CD14-positive monocyte (primary cell): Measurements from ENCODE around the gene NTNG1. TPM values are rescaled to one million over a fixed set of nuclear protein-coding genes. Genes with fewer than 3 reads are reported as not detected.

Source experiments
- DNase-seq, 3 donors: peaks; one replicate each; pipeline ENCODE4 v3.0.0-alpha.2; 2011 to 2022
- H2AFZ ChIP-seq: 2 replicates; pipeline ENCODE4 v1.6.0; 2012; ENCODE audit warnings: mild to moderate bottlenecking, low read depth, low read length, inconsistent platforms; ENCODE audit not compliant: insufficient read depth, poor library complexity, severe bottlenecking
- H3K27ac ChIP-seq, 2 donors: 1 replicate in 1 of 2; 2 replicates in 1 of 2; pipeline ENCODE4 v1.5.1; 2012 to 2013; ENCODE audit warnings: low read length in 2 of 2, control low read depth in 1 of 2, inconsistent platforms in 1 of 2, low read depth in 1 of 2, mild to moderate bottlenecking in 1 of 2
- H3K27me3 ChIP-seq, 2 donors: one replicate each; pipeline versions ENCODE4 v1.6.0 to v1.6.1; 2011 to 2013; ENCODE audit warnings: low read length in 2 of 2; ENCODE audit not compliant: control insufficient read depth in 2 of 2, insufficient read depth in 2 of 2
- H3K36me3 ChIP-seq, 2 donors: replicated peaks in 1 of 2; 1 replicate in 1 of 2; 2 replicates in 1 of 2; pipeline versions ENCODE4 v1.5.1 to v1.6.1; 2012 to 2013; ENCODE audit warnings: low read length in 2 of 2, control low read depth in 1 of 2, inconsistent platforms in 1 of 2, mild to moderate bottlenecking in 1 of 2; ENCODE audit not compliant: insufficient read depth in 2 of 2, control insufficient read depth in 1 of 2
- H3K4me1 ChIP-seq, 2 donors: 1 replicate in 1 of 2; 2 replicates in 1 of 2; pipeline versions ENCODE4 v1.5.1 to v1.6.1; 2012 to 2013; ENCODE audit warnings: low read length in 2 of 2, control low read depth in 1 of 2, inconsistent platforms in 1 of 2, mild to moderate bottlenecking in 1 of 2, moderate library complexity in 1 of 2; ENCODE audit not compliant: insufficient read depth in 2 of 2, control insufficient read depth in 1 of 2
- H3K4me2 ChIP-seq: replicated peaks from 2 replicates; pipeline ENCODE3; 2012; ENCODE audit warnings: low read length, moderate library complexity, mild to moderate bottlenecking; ENCODE audit not compliant: poor library complexity, severe bottlenecking; ENCODE audit errors: extremely low read depth
- H3K4me3 ChIP-seq, 3 experiments: fragments of 200-600 bp in 1 of 3; sonication (generic) in 1 of 3; replicated peaks in 1 of 3; 1 replicate in 2 of 3; 2 replicates in 1 of 3; pipeline ENCODE4 v1.5.1; 2011 to 2013; ENCODE audit warnings: low read length in 3 of 3, mild to moderate bottlenecking in 3 of 3, control low read depth in 2 of 3, low read depth in 2 of 3, inconsistent platforms in 1 of 3, moderate library complexity in 1 of 3
- H3K79me2 ChIP-seq: 2 replicates; pipeline ENCODE4 v1.6.0; 2012; ENCODE audit warnings: mild to moderate bottlenecking, control low read depth, inconsistent platforms, low read length, moderate library complexity; ENCODE audit not compliant: insufficient read depth
- H3K9ac ChIP-seq: 2 replicates; pipeline ENCODE4 v1.6.0; 2017; ENCODE audit warnings: low read length, mild to moderate bottlenecking; ENCODE audit not compliant: insufficient read depth, poor library complexity, severe bottlenecking
- H3K9me3 ChIP-seq, 2 donors: replicated peaks in 1 of 2; 1 replicate in 1 of 2; 2 replicates in 1 of 2; pipeline versions ENCODE4 v1.5.1 to v1.6.1; 2012 to 2013; ENCODE audit warnings: low read length in 2 of 2, control low read depth in 1 of 2; ENCODE audit not compliant: control insufficient read depth in 1 of 2, insufficient read depth in 1 of 2
- H4K20me1 ChIP-seq: 2 replicates; pipeline ENCODE4 v1.6.0; 2012; ENCODE audit warnings: mild to moderate bottlenecking, low read length, control low read depth, moderate library complexity; ENCODE audit not compliant: insufficient read depth
- H3K27ac Mint-ChIP-seq, 7 donors: one replicate each; pipeline ENCODE4 v1.8.0; 2020; ENCODE audit warnings: mild to moderate bottlenecking in 7 of 7, mixed read lengths in 7 of 7, moderate library complexity in 6 of 7, inconsistent platforms in 2 of 7
- H3K27me3 Mint-ChIP-seq, 3 donors: one replicate each; pipeline ENCODE4 v1.8.0; 2021 to 2022; ENCODE audit warnings: low read depth in 3 of 3, mild to moderate bottlenecking in 3 of 3, mixed read lengths in 3 of 3, moderate library complexity in 3 of 3, inconsistent platforms in 1 of 3
- H3K36me3 Mint-ChIP-seq, 2 donors: one replicate each; pipeline ENCODE4 v1.8.0; 2020; ENCODE audit warnings: mixed read lengths in 2 of 2, inconsistent platforms in 1 of 2, mild to moderate bottlenecking in 1 of 2
- H3K4me1 Mint-ChIP-seq: one replicate; pipeline ENCODE4 v1.8.0; 2020; ENCODE audit warnings: mild to moderate bottlenecking, mixed read lengths
- H3K4me3 Mint-ChIP-seq, 2 donors: one replicate each; pipeline ENCODE4 v1.8.0; 2020; ENCODE audit warnings: mild to moderate bottlenecking in 2 of 2, mixed read lengths in 2 of 2, moderate library complexity in 1 of 2
- H3K9me3 Mint-ChIP-seq, 7 donors: one replicate each; pipeline ENCODE4 v1.8.0; 2020 to 2022; ENCODE audit warnings: mixed read lengths in 7 of 7, mild to moderate bottlenecking in 6 of 7, moderate library complexity in 6 of 7, inconsistent platforms in 2 of 7
- CTCF ChIP-seq: fragments of 200-600 bp; IDR thresholded peaks from one replicate; pipeline ENCODE4 v1.8.0; 2022; ENCODE audit warnings: antibody characterized with exemption, mild to moderate bottlenecking
- WGBS: methylation state at CpG from one replicate; pipeline ENCODE4 v1.1.5; 2013; ENCODE audit warnings: missing lambda C conversion rate; ENCODE audit not compliant: insufficient coverage; 5-methylcytosine and 5-hydroxymethylcytosine counted together
- intact Hi-C, 2 donors: fragments of 100-400 bp; cut with micrococcal nuclease; formaldehyde crosslinking; loops; one replicate each; pipeline versions ENCODE4 v1.15.0 to v1.15.1; 2023
- polyA plus RNA-seq, 3 donors: library from polyadenylated mRNA; depleted of rRNA in 1 of 3; unstranded in 2 of 3; stranded (reverse) in 1 of 3; fragments of 300-500 nt in 2 of 3; fragments of >200 nt in 1 of 3; fragmentation: Illumina TruSeq in 2 of 3; gene quantifications; 1 replicate in 2 of 3; 2 replicates in 1 of 3; pipeline ENCODE4 v1.2.3, GENCODE V29; 2012 to 2021

NTNG1 gene
- polyA plus RNA-seq, 3 donors, result not detected

GRCh38 chr1:107098961-107099360 lies 41.9 kb upstream of the NTNG1 start:
- no peaks in the 10 kb centered on the region for H3K36me3 ChIP-seq
- intact Hi-C loops, result no loop called here
- no peak for DNase-seq
- no peak overlapping the region for H2AFZ ChIP-seq
- no peak overlapping the region for H3K27ac Mint-ChIP-seq
- H3K4me1 ChIP-seq, result no peaks in the 10 kb centered on the region
- H3K36me3 Mint-ChIP-seq, result no peaks in the 10 kb centered on the region
- H3K4me2 ChIP-seq, result no peak overlapping the region
- TF ChIP-seq CTCF, result no peak
- H3K4me3 ChIP-seq, result no peak overlapping the region
- H3K9me3 ChIP-seq, result no peaks in the 10 kb centered on the region
- no peak overlapping the region for H3K9ac ChIP-seq
- H3K27ac ChIP-seq, result no peak overlapping the region
- no peaks in the 10 kb centered on the region for H4K20me1 ChIP-seq
- no CpG with 5 or more reads among the region's 3 CpGs for WGBS
- H3K27me3 ChIP-seq, result no peaks in the 10 kb centered on the region
- H3K27me3 Mint-ChIP-seq, result peaks cover 0 to 2% (median 0%) of the 10 kb centered on the region in 3 donors
- H3K4me1 Mint-ChIP-seq, result no peaks in the 10 kb centered on the region
- H3K79me2 ChIP-seq, result no peaks in the 10 kb centered on the region
- H3K4me3 Mint-ChIP-seq, result no peak overlapping the region
- H3K9me3 Mint-ChIP-seq, result peaks cover 0 to 2% (median 0%) of the 10 kb centered on the region in 7 donors

GRCh38 chr1:107100331-107100984 lies 40.4 kb upstream of the NTNG1 start:
- Histone ChIP-seq H3K4me3 (no peak overlapping the region), H3K4me2 (no peak overlapping the region), H4K20me1 (no peaks in the 10 kb centered on the region), H3K9me3 (no peaks in the 10 kb centered on the region), H3K36me3 (no peaks in the 10 kb centered on the region), H3K4me1 (no peaks in the 10 kb centered on the region), H3K79me2 (no peaks in the 10 kb centered on the region), H3K9ac (no peak overlapping the region), H3K27me3 (no peaks in the 10 kb centered on the region), H3K27ac (no peak overlapping the region), H2AFZ (no peak overlapping the region)
- peaks cover 0 to 2% (median 0%) of the 10 kb centered on the region in 7 donors for H3K9me3 Mint-ChIP-seq
- no peak overlapping the region for H3K27ac Mint-ChIP-seq
- no peaks in the 10 kb centered on the region for H3K4me1 Mint-ChIP-seq
- 100% methylated on average over 3 of the region's 3 CpGs for WGBS
- H3K36me3 Mint-ChIP-seq, result no peaks in the 10 kb centered on the region
- no peak for TF ChIP-seq CTCF
- H3K4me3 Mint-ChIP-seq, result no peak overlapping the region
- intact Hi-C loops, result no loop called here
- H3K27me3 Mint-ChIP-seq, result peaks cover 0 to 2% (median 0%) of the 10 kb centered on the region in 3 donors
- no peak for DNase-seq
